ENCODE results near the gene NRXN3.

GRCh38 chr14:78950649-78951048, 780.5 kb downstream of the NRXN3 start:
- TF ChIP-seq EZH2 (IDR thresholded peaks at IDR 0.05; ENCODE audit: low read length, missing control alignments) (no peak), CTCF (conservative IDR thresholded peaks at IDR 0.05 in 1 of 2, IDR thresholded peaks at IDR 0.05 in 1 of 2; ENCODE audit: low read depth in 1 of 2, low read length in 2 of 2) (no peak)

All from fibroblast of lung (primary cell).